Activated T-cell treated with anti-CD3 and anti-CD28 coated beads, Interleukin-2, amount 50 U/mL, for 48 hours (primary cell): ENCODE measurements around the gene NRG4.
"Not testable (repeated sequence)": the region's sequence is repeated elsewhere in the genome, so short reads cannot be mapped to it uniquely, and the experiment has no call there.

Experiments used
- DNase-seq, 2 experiments: peaks; one replicate each; pipeline ENCODE4 v3.0.0-alpha.2; 2020

NRG4 gene

DNA sequence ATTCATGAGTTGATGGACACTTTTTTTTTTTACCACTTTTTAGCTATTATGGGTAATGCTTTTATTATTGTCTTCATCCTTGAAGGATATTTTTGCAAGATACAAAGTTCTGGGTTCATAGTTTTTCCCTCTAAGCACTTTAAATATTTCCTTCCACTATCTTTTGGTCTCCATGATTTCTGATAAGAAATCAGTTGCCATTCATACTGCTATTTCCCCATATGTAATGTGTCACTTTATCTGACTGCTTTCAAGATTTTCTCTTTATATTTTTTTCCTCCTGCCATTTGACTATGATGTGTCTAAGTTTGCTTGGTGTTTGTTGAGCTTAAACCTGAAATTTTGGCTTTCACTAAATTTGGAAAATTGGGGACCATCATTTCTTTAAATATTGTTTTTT, 19.3 kb downstream of the NRG4 start:
- DNase-seq: no peak

DNA sequence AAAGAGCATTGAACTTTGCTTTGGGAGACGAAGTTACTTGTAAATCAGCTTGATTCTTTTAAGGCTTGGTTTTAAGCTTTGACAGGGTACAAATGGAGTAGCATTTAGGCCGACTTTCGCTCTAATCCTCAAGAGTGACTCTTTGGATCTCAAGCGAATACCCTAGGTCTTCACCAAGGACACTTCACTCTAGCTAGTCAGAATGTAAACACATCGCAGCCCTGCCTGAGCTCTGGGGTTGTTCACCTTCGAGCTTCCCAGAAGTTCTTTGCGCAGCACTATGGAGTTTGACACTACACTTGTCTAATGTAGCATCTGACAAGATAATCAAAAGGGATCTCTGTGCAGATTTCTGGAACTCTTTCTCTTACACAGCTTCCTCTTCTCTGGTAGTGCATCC, 22.3 kb downstream of the NRG4 start:
- DNase-seq: no peak

GRCh38 chr15:75989045-75989444, 23.2 kb downstream of the NRG4 start:
- DNase-seq: no peak

DNA sequence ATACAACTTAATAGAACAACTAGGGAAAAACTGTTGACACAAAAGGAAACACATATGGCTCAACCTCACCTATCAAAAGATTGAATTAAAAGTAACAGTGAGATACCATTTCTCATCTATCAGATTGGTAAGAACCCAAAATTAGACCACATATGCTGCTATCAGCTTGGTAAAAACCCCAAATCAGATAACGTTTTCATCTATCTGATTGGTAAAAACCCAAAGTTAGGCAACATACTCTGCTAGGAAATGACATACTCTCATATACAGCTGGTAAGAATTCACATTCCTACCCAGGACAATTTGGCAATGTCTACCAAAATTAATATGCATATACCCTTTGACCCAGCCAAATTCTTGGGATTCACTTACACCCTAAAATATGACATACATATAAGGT, 26.3 kb downstream of the NRG4 start:
- DNase-seq: no peak

DNA sequence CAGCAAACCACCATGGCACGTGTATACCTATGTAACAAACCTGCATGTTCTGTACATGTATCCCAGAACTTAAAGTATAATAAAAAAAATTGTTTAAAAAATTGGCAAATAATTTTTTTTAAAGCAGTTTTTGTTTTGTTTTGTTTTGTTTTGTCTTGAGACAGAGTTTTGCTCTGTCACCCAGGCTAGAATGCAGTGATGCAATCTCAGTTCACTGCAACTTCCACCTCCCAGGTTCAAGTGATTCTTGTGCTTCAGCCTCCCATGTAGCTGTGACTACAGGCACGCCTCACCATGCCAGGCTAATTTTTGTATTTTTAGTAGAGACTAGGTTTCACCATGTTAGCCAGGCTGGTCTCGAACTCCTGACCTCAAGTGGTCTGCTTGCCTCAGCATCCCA, 27.5 kb downstream of the NRG4 start:
- not testable (repeated sequence) for DNase-seq

GRCh38 chr15:75982468-75982867, 29.8 kb downstream of the NRG4 start:
- DNase-seq: no peak

GRCh38 chr15:75981149-75981815, 30.9 kb downstream of the NRG4 start:
- DNase-seq: no peak

GRCh38 chr15:75976766-75977165, 35.5 kb downstream of the NRG4 start:
- not testable (repeated sequence) for DNase-seq

DNA sequence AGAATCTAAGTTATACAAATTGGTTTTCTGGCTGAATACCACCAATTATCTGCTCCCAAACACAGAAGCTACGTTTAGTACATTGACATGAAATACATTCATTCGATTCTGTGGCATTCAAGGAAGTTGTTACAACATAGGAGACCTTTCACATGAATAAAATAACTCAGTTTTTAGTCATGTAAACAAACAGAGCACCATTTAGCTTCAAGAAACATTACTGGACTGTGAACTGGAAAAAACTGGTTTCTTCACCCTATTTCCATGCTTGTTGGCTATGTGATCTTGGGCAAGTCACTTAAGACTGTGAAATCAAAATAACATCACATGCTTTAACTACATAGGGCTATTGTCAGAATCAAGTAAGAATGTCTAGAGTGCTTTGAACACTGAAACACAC, 46.2 kb downstream of the NRG4 start:
- DNase-seq: no peak

GRCh38 chr15:75961331-75961730, 50.9 kb downstream of the NRG4 start:
- no peak for DNase-seq

DNA sequence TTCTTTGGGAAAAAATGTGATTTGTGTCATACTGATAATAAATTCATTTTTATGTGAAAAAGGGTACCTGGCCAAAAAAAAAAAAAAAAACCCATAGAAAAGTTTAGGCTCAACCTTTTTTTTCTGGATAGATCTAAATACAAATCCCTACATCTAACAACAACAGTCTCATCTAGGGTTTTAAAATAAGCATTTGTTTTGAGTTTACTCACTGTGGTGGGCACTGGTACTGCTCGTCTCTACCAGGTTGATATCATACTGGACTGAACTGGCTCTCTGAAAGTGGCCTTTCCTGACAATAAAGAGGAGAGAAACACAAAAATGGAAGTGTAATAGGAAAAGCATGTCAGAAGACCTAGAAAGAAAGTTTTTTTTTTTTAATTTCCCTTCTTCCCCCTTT, 56.5 kb downstream of the NRG4 start:
- DNase-seq: no peak

DNA sequence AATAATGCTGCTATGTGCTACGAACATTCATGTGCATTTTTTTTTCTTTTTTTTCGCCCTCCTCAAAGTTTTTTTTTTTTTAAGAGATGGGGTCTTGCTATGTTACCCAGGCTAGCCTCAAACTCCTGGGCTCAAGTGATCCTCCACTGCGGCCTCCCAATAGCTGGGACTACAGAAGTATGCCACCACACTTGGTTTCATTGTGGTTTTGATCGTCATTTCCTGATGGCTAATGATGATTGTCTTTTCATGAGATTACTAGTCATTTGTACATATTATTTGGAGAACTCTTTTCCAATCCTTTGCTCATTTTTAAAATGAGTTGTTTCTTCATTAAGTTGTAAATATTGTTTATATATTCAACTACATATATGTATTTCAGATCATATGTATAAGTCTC, 59.7 kb downstream of the NRG4 start:
- no peak for DNase-seq

GRCh38 chr15:75948761-75949296, 63.4 kb downstream of the NRG4 start:
- no peak for DNase-seq

DNA sequence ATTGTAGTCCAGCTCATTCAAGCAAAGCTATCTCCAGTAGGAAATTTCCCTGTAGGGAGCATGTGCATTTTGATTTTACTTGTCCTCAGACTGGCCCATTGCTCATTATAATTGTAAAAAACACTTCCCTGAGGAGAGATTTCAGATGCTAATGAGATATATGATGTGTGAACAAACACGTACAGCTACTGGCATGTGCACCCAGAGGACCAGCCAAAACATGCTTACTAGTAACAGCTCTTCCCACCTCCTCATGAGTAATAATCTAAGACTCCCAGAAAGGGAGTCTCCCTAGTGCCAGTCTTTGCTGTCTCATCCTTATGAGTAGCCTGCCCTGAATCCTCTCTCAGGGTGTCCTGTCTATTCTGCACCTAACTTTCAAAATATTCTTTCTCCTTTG, 65.1 kb downstream of the NRG4 start:
- no peak for DNase-seq

- DNase-seq: no peak
These were observed 66.3 kb downstream of the NRG4 start for GRCh38 chr15:75945953-75946352.

- DNase-seq: no peak
These were observed 68.5 kb downstream of the NRG4 start for GRCh38 chr15:75943713-75944215.

DNA sequence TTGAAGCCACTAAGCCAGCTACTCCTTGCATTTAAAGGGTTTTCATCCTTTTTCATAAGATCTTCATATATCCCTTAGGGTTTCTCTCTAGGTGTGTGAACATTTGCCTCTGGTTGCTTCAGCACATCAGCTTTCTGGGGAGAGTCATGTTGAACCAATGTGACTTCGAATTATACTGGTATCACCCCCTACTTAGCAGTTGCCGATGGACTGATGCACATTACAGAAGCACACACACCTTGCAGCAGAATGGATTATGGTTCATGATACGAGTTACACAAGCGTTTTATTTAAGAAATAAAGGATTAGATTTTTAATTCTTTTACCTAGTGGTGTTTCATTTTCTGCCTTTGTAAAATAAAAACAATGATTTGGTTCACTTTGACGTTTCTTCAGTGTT, 69.0 kb downstream of the NRG4 start:
- DNase-seq: no peak

DNA sequence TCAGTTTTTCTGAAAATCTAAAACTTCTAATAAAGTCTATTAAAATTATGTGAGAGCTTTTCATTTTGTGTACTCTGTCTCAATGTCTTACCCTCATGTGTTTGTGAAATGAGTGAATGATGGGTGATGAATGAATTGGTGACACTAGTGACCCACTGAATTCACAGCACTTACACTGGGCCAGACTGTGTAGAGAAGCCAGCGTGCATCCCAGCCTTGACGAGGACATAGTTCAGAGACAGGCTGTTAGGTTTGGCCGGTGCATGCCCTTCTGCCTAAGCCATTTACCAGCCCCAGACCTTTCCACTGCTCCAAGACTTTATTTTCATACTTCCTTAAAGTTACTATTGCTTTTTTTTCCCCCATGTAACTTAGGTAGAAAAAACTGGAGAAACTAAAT, 69.8 kb downstream of the NRG4 start:
- DNase-seq: no peak

- no peak for DNase-seq
These were observed 81.4 kb downstream of the NRG4 start for GRCh38 chr15:75930866-75931265.

DNA sequence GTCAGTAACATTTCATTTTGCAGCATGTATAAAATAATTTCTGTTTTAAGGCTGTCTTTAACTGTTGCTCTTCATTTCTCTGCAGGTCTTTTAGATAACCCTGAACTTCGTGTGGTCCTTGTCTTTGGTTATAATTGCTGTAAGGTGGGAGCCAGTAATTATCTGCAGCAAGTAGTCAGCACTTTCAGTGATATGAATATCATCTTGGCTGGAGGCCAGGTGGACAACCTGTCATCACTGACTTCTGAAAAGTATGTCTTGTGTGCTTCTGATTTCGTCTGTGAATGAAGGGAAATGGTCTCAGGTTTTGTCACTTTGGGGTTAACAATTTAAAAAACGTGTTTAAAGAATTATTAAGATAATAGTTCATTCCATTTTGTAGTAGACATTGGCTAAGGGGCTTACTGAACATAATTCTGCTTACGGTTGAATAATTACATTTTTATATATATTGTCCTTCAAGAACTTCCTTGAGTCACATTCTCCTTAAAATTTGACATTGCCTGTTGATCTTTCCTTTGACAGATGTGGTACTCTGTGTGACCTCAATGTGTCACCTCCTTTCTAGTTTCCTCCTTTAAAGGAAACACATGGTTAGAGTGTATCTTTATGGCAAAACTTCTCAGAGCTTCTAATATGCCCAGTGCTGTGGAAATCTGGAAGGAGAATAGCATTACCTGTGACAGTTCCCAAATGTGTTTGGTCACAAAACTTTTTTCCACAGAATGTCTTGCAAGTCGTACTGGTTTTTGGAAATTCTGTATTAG, 82.2 kb downstream of the NRG4 start:
- no peak for DNase-seq

GRCh38 chr15:75928680-75929608, 83.3 kb downstream of the NRG4 start:
- no peak for DNase-seq

DNA sequence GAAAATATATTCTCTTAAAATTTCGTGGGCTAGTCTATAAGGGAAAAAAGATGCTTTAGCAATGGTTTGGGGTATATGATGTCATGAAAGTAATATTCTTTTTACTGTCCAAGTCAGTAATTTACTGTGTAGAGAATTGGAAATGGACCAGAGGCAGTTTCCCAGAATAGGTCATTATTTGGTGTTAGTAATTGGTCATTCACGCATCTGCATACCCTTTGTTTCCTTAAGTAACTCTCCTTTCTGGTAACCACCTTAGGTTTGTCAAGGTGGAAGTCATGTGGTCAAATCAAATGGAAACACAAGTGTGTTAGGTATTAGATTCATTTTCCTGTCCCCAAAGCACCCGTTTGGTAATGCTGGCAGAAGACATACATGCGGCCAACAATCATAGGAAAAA, 84.6 kb downstream of the NRG4 start:
- DNase-seq: no peak

DNA sequence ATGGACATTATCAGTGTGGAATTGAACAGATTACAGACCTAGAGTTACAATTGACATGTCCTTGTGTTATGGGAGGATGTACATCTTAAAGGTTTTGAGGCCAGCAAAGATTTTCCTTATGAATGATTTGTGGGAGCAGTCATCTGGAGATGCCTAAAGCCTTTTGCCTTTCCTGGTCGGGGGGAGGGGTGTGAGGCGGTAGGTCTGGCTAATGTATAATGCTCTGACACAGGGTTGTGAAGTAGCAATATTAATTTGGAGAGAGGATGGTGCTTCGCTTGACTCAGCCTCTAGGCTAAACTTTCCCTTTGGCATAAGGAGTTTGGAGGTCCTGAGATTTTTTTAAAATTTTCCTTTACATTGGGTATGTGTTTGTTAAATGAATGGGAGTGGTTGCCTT, 85.3 kb downstream of the NRG4 start:
- no peak for DNase-seq
